ENCODE results near the gene RPA1.

RPA1 gene

DNA sequence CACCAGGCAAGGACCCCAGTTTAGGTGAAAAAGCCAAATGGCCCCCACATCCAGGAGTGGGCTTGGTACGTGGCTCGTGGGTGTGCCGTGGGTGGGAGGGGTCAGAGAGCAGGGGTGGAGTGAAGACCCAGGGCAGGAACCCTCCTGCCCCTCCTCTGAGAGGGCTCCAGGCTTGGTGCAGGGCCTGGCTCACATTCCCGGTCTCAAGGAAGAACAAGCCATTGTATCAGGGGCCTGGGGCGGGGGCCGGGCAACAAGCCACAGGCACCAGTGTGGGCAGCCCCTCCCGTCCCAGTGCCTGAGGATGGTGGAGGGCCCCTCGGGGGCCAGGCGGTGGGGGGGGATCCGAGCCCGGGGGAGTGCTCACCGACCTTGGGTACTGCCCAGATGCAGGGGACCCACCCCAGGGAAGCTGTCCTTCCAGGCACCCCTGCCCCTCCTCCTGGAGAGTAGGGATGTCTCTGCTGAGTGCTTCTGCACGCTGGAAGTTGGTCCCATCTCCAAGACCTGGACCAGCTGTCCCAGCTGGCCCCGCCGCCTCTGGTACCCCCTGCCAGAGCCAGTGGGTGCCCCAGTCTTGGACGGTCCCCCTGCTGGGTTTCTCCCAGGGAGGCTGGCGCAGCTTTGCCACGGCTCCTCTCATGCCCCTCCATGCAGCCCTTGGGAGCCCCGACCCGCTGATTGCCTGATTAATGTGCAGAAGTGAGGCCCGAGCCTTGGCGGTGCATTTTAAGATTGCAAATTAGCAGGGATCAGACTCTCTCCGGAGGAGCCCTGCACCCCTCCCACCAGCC is 111.7 kb downstream of the RPA1 start:
- no peak for DNase-seq (ENCODE audit: low spot score)

DNA sequence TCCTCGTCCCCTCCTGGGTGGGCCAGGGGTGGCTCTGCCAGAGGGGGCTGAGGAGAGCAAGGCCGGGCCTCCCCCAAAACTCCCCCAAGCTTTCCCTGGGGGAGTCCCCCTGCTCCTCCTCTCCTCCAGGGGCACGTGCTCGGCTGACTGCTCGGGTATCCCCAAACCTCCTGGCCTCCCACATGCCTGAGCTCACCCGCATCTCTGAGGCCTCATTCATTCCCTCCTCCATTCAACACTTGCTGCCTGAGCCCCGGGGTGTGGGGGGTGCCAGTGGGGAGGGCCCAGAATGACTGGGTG is 112.2 kb downstream of the RPA1 start:
- no peak for DNase-seq (ENCODE audit: low spot score)

DNA sequence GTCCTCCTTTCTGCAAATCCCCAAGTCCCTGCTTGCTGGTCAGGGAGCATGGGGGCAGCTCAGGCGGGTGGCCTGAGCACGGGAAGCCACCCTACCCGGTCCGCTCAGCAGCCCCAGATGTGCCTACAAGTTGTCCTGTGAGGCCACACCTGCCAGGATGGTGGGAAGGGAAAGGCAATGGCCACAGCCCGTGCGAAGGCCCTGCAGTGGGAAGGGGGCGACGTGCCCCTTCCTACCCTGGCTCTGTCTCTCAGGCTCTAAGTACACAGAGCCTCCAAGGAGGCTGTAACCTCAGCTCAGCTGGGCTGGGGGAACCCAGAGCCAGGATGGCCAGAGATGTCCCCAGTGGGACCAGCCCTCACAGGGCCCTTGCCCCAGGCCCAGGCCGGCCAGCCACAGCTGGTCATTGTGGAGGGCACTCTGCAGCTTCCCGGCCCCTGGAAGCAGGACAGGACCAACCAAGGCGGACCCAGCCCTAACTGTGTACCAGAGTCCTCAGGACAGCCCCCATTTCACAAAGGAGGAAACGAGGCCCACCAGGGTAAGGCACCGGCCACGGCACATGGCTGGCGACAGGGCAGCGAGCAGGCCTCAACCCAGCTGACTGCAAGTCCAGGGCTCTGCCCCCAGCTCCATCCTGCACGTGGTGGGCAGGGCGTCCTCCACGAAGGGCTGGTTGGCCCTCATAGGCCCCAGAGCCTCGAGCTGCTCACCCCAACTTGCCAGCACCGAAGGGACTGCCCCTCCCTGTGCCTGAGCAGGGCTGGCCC is 113.0 kb downstream of the RPA1 start:
- no peak for DNase-seq (ENCODE audit: low spot score)

DNA sequence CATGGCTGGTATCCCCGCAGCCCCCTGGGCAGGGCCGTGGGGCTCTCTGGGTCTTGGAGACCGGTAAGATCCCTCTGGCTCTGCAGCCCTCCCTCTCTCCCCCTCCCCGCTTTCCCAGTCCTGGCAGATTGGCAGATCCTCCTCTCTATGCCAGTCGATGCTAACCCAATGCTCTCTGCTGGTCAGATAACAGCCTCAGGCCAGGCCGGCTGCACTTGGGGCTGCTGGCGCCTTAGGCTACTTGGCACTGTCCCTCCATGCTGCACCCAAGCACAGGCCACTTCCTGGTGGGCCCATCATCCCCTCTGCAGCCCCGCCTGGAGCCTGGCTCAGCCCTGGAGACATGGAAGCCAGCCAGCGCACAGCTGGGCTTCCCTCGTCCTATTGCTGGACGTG is 113.6 kb downstream of the RPA1 start:
- no peak for DNase-seq (ENCODE audit: low spot score)

DNA sequence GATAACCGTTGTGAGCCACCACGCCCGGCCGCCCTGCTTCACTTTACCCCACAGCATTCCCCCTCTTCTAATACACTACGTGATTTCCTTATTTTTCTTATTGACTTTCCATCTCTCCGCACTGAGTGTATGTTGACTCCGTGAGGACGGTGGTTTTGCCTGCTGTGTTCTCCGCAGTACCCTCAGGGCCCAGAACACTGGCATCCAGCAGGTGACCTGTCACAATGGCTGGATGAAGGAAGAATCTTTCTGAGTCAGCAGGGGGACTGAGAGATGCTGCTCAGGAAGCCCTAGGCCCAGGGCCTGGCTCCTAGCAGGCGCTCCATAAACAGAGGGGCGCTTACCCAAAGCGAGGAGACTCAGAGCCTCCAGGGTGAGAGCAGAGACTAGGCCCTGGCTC is 115.8 kb downstream of the RPA1 start:
- no peak for DNase-seq (ENCODE audit: low spot score)

DNA sequence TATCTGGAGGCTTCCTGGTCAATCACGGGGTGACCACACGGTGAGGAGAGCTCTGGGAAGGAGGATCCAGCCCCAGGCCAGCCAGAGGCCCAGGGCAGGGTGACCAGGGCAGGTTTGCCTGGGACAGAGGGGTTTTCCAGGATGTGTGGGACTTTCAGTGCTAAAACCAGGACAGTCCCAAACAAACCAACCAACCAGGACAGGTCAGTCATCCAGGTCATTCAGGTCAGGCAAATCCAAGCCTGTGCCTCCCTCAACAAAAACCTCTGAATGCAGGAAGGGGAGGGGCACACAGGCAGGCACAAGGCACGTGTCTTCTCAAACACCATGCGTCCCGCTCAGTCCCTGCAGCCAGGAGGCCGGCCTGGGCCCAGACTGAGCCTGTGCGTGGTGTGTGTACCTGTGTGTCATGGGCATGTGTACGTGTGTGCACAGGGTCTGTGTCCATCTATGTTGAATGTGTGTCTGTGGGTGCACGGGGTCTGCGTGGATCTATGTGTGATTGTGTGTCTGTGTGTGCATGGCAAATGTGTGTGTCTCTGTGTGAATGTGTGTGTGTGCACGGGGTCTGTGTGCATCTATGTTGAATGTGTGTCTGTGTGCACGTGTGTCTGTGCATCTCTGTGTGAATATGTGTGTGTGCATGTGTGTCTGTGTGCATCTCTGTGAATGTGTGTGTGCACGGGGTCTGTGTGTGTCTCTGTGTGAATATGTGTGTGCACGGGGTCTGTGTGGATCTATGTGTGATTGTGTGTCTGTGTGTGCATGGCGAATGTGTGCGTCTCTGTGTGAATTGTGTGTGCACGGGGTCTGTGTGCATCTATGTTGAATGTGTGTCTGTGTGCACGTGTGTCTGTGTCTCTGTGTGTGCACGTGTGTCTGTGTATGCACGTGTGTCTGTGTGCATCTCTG is 116.5 kb downstream of the RPA1 start:
- DNase-seq (ENCODE audit: low spot score), result no peak

DNA sequence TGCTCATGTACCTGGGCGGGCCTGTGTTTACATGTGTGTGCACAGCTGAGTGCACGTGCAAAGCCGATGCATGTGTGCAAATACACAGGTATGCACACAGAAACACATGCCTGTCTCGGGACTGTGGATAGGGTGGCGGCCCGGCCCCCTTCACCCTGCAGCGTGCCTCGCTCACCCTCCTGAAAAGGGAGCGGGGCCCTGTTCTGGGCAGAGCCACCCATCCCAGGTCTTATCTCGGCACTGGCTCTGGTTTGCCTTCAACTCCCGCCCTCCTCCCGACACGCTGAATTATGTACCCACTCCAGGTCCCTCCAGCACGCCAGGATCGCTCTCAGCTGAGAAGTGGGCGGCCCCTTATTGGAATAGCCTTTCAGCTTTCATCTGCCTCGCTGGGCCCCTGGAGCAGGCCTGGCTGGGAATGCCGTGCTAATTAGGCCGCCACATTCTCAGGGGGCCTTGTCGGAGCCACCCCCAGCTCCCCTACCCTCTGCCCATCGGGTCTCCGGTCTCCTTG is 117.5 kb downstream of the RPA1 start:
- DNase-seq (ENCODE audit: low spot score), result no peak

DNA sequence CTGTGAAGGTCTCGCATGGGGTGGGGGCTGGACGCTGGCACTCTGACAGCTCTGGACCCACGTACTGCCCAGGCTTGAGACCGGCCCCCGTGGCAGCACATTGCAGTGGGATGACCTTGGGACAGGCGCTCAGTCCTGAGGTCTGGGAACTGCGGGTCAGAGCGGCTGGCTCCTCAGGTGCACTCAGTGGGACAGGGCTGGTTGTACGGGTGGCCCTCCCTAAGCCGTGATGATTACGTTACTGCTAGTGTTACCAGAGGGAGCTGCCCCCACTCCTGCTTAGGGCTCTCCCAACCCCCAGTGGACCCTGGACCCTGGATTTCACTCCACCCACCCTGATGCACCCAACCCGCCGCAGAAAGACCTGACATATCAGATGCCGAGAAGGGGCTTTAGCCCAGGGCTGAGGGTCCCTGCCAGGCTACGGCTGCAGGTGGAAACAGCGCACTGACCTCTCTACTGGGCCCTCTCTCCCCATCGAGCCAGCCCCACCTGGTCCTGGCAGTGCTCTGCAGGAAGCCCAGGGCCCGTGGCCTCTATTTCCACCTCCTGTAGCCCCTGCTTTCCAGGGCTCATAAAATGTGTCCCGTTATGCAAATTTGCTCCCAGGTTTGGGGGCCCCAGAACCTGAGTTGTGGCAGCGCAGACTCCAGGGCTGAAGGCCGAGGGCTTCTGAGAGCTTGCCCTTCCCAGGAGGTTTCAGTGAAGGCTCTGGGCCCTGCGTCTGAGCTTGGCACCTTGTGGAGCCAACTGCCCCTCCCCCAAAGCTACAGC is 118.1 kb downstream of the RPA1 start:
- no peak for DNase-seq (ENCODE audit: low spot score)

DNA sequence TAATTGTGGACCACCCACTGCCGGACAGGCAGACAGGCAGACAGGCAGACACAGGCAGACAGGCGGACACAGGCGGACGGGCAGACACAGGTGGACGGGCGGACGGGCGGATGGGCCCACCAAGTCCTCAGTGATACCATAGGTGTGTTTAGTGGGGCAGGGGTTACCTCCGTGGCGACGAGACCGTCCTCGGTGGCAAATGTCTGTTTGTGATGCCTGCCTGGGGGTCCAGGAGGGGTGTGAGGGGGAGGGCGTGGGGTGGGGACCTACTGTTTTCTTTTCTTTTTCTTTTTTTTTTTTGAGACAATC is 118.7 kb downstream of the RPA1 start:
- DNase-seq (ENCODE audit: low spot score), result no peak

All from HuH-7.5 (cell line).